Osteoblast (primary cell): ENCODE results near the gene ZSCAN30. TPM values are rescaled to one million over a fixed set of nuclear protein-coding genes. Genes with fewer than 3 reads are reported as not detected.

ENCODE experiments used
- DNase-seq: peaks from one replicate; pipeline ENCODE4 v3.0.0; 2011; ENCODE audit warnings: low spot score, mixed read lengths; ENCODE audit not compliant: insufficient read length; ENCODE audit errors: missing footprints
- H2AFZ ChIP-seq: 2 replicates; pipeline ENCODE4 v1.6.0; 2011; ENCODE audit warnings: mild to moderate bottlenecking, low read length
- H3K27ac ChIP-seq: 2 replicates; pipeline ENCODE4 v1.5.1; 2011; ENCODE audit warnings: mild to moderate bottlenecking, low read depth, low read length, moderate library complexity
- H3K27me3 ChIP-seq: 2 replicates; pipeline ENCODE4 v1.6.0; 2012; ENCODE audit warnings: mild to moderate bottlenecking, control low read depth, inconsistent platforms, low read length, moderate library complexity; ENCODE audit not compliant: insufficient read depth
- H3K36me3 ChIP-seq: 2 replicates; pipeline ENCODE4 v1.5.1; 2011; ENCODE audit warnings: mild to moderate bottlenecking, low read length, control low read depth, moderate library complexity; ENCODE audit not compliant: insufficient read depth
- H3K4me1 ChIP-seq: 2 replicates; pipeline ENCODE4 v1.5.1; 2011; ENCODE audit warnings: mild to moderate bottlenecking, low read length, control low read depth, moderate library complexity; ENCODE audit not compliant: insufficient read depth
- H3K4me2 ChIP-seq: 2 replicates; pipeline ENCODE4 v1.6.0; 2011; ENCODE audit warnings: mild to moderate bottlenecking, low read length; ENCODE audit not compliant: insufficient read depth
- H3K4me3 ChIP-seq: fragments of 200-600 bp; sonication (generic); 3 replicates; pipeline ENCODE4 v1.5.1; 2012; ENCODE audit warnings: mild to moderate bottlenecking, low read length, inconsistent platforms; ENCODE audit not compliant: insufficient read depth
- H3K79me2 ChIP-seq: 2 replicates; pipeline ENCODE4 v1.6.0; 2012; ENCODE audit warnings: mild to moderate bottlenecking, low read length, control low read depth, inconsistent platforms; ENCODE audit not compliant: insufficient read depth
- H3K9me3 ChIP-seq: 2 replicates; pipeline ENCODE4 v1.5.1; 2011; ENCODE audit warnings: low read depth, low read length, control low read depth
- H4K20me1 ChIP-seq: 2 replicates; pipeline ENCODE4 v1.6.0; 2012; ENCODE audit warnings: mild to moderate bottlenecking, low read length, control low read depth; ENCODE audit not compliant: insufficient read depth
- CTCF ChIP-seq: IDR thresholded peaks from 2 replicates; pipeline ENCODE4 v1.5.1; 2011; ENCODE audit warnings: mild to moderate bottlenecking, low read depth, low read length, moderate library complexity; ENCODE audit errors: extremely low read depth
- total RNA-seq: library from RNA; depleted of rRNA; stranded (reverse); fragments of >200 nt; gene quantifications from 2 replicates; pipeline ENCODE4 v1.2.3, GENCODE V29; 2012

The ZSCAN30 gene
- total RNA-seq, 1 donor, result 16.6 TPM

GRCh38 chr18:35267161-35267651, 22.8 kb downstream of the ZSCAN30 start:
- no peak for TF ChIP-seq CTCF
- Histone ChIP-seq H2AFZ (peak overlapping the region; percentile 86), H3K79me2 (no peaks in the 10 kb centered on the region), H3K9me3 (peaks cover 3% of the 10 kb centered on the region), H3K36me3 (peaks cover 18% of the 10 kb centered on the region), H3K27ac (no peak overlapping the region), H3K27me3 (no peaks in the 10 kb centered on the region), H3K4me3 (peak overlapping the region; percentile 68), H4K20me1 (no peaks in the 10 kb centered on the region), H3K4me1 (no peaks in the 10 kb centered on the region), H3K4me2 (peak overlapping the region; percentile 61)
- DNase-seq, result peak; percentile 77

DNA sequence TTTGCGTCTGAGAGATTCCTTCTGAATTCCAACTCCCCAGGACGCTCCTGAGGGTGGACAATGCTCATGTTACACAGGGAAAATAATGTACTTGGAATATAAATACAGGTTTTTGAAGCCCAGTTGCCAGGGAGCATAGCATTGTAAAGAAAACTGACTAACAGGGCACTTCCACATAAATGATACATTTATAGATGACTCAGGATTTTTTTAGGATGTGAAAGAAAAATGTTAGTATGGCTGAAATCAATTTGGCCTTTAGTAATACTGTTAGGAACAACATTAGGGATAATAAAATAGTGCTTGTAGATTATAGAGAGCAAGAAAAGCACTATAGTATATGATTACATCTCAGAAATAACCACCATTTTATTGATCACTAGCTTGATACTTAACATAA, 25.6 kb downstream of the ZSCAN30 start:
- H3K27ac ChIP-seq, result no peak overlapping the region
- H3K27me3 ChIP-seq, result no peaks in the 10 kb centered on the region
- no peak overlapping the region for H2AFZ ChIP-seq
- no peaks in the 10 kb centered on the region for H3K4me1 ChIP-seq
- TF ChIP-seq CTCF, result no peak
- H3K36me3 ChIP-seq, result peaks cover 24% of the 10 kb centered on the region
- no peak overlapping the region for H3K4me2 ChIP-seq
- no peak for DNase-seq
- H3K9me3 ChIP-seq, result peaks cover 3% of the 10 kb centered on the region
- no peaks in the 10 kb centered on the region for H4K20me1 ChIP-seq
- H3K79me2 ChIP-seq, result no peaks in the 10 kb centered on the region
- H3K4me3 ChIP-seq, result no peak overlapping the region

- H3K79me2 ChIP-seq, result no peaks in the 10 kb centered on the region
- H3K4me3 ChIP-seq, result no peak overlapping the region
- H3K4me1 ChIP-seq, result no peaks in the 10 kb centered on the region
- no peak for DNase-seq
- H3K4me2 ChIP-seq, result no peak overlapping the region
- peaks cover 28% of the 10 kb centered on the region for H3K36me3 ChIP-seq
- H3K9me3 ChIP-seq, result peaks cover 16% of the 10 kb centered on the region
- H3K27ac ChIP-seq, result no peak overlapping the region
- no peak for TF ChIP-seq CTCF
- no peaks in the 10 kb centered on the region for H4K20me1 ChIP-seq
- no peak overlapping the region for H2AFZ ChIP-seq
- H3K27me3 ChIP-seq, result no peaks in the 10 kb centered on the region
Measured at GRCh38 chr18:35256947-35257346, 33.1 kb downstream of the ZSCAN30 start.

- H3K4me1 ChIP-seq, result no peaks in the 10 kb centered on the region
- no peak for DNase-seq
- H3K27ac ChIP-seq, result no peak overlapping the region
- H3K4me3 ChIP-seq, result no peak overlapping the region
- no peaks in the 10 kb centered on the region for H3K27me3 ChIP-seq
- no peaks in the 10 kb centered on the region for H3K79me2 ChIP-seq
- no peaks in the 10 kb centered on the region for H4K20me1 ChIP-seq
- peaks cover 17% of the 10 kb centered on the region for H3K9me3 ChIP-seq
- peaks cover 26% of the 10 kb centered on the region for H3K36me3 ChIP-seq
- no peak overlapping the region for H3K4me2 ChIP-seq
- no peak for TF ChIP-seq CTCF
- H2AFZ ChIP-seq, result no peak overlapping the region
Measured at GRCh38 chr18:35253655-35254287, 36.3 kb downstream of the ZSCAN30 start.
